GM18868 (cell line): ENCODE results near the gene PPP1R27.

ENCODE experiments used
- ATAC-seq: cut with Tn5 transposase; IDR thresholded peaks from one replicate; pipeline ENCODE4 v1.9.1; 2021; ENCODE audit warnings: mild to moderate bottlenecking, moderate library complexity; ENCODE audit not compliant: unreplicated experiment

PPP1R27 gene, protein sequence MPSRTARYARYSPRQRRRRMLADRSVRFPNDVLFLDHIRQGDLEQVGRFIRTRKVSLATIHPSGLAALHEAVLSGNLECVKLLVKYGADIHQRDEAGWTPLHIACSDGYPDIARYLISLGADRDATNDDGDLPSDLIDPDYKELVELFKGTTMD

DNA sequence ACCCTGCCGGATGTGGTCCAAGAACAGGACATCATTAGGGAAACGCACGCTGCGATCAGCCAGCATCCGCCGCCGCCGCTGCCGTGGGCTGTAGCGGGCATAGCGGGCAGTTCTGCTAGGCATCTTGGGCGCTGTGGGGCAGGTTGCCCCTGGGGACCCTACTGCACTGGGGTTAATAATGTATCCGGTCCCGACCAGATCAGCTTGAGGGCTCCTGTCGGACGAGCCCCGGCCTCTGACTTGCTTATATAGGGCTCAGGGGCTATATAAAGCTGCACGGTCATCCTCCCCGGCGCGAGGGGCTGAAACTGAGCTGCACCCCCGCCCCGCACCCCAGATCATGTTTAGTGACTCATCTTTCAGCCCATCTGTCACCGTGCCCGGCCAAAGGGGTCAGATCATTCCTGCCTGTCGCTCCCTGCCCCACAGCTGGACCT is at the start of gene PPP1R27:
PPP1R27 (minus strand) TSS at position 220 of the 437 bp plus-strand sequence; CDS start at position 123, 97 bp downstream.
- no peak for ATAC-seq

DNA sequence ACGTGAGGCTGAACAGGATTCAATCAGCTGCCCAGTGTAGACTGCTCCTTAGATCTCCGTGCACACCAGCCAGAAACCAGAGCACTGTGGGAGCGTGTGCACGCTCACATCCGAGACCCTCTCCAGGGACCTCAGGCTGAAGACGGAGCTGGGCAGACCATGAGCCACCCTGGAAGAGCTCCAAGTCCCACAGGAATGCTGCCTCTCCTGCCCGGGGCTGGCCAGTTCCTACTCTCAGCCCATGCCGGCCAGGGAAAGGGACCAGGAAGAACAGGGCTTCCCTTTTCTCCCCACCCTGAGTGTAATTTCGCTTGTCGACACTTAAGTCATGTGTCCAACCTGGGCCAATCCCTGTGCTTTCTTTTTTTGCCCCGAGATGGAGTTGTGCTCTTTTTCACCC is 49.7 kb upstream of the PPP1R27 start:
- no peak for ATAC-seq

DNA sequence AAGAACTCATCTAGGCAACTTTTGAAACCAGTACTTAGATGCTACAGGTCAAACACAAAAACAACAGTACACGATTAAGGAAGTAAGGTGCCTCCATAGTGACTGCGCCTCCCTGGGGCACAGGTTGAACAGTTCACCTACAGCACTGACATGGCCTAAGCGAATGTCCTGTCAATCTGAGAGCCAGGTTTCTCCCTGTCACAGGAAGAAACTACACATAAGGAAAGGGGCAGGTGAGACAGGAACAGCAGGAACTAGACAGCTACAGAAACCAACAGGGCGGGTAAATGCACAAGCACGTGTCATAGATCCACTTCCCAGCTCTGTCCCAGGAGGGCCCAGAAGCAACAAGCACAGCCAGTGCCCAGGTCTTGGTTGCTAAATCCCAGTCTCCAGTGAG is 44.3 kb upstream of the PPP1R27 start:
- no peak for ATAC-seq

DNA sequence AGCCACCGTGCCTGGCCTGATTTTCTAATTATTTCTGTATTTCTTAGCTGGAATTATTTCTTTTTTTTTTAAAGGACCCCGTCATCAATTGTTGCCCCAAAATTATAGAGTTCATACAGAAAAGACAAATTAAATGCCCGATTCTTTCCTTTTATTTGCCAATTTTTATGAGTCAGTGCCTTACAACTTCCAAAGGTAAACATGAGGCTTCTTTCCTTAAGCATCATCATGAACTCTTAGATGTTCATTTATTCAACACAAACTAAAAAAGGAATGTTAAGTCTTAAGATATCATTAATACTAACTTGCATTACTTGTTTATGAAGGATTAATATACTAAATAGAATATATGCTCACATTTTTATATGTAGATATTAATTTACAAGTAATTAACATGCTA is 43.4 kb upstream of the PPP1R27 start:
- no peak for ATAC-seq

DNA sequence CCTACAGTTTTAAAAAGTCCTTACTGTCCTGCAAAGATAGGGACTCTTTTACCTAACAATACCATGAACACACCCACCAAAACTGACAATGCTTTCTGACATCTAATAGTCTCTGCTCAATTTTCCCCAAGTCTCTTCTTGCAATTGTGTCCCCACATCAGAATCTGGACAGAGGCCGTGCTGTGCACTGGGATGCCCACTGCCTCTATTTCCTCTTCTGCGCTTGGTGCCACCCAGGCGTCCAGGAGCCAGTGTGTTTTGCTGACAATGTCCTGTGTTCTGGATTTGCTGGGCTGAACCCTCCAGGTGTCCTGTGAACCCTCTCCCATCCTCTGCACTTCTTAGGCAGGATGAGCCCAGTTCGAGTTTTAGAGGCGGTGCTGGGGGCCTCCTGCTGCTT is 42.7 kb upstream of the PPP1R27 start:
- ATAC-seq = no peak

DNA sequence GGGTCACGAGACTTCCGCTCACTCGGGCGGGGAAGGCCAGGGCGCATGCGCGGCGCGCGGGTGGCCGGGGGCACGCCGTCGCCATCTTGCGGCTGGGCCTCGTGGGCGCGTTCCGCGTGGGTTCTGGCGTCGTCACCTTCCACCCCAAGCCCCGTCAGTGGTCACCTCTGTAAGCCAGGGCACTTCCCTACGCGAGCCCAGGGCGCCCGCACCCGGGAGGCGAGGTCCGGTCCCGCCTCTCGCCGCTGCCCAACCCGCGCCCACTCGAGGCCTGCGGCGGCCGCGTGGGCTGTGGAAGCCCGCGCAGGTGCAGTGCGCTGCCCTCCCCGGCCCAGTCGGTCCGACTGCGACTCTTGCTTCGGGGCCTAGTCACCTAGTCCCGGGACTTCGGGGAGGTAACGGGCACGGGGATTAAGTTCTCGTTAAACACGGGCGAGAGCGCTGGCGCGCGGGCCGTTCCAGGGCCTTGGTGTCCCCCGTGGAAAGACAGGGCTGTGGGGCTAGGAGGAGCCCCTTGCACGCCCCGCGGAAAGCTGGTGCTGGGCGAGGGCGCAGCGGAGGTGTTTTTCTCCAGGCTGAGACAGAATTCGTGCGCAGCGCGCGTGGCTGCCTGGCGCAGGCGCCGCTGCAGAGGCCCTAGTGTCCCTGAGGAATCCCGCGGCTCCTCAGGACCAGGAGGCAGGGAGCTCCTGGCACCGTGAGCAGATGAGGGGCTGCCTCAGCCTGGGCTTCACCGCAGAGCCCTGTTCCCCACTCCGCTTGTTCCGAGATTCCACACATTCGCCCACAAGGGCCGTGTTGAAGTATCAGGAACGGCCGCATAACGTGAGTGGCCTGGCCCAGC is 36.8 kb upstream of the PPP1R27 start:
- peak; percentile 51 for ATAC-seq

DNA sequence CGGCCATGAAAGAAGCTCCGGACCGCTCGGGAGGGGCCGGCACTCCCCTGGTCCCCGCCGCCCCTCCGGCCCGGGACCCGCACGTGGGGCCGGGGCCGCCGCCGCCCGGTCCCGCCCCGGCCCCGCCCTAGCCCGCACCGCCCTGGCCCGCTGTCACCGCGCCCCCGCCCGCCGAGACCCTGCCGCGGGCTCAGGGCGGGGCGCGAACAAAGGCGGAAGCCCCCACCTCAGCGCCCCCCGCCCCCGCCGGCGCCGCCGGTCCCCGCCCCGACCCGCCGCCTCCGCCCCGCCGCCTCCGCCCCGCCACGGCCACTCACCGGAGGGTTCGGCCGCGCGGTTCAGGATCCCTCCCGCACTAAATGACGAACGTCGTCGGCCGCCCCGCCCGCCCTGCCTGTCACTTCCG is 36.1 kb upstream of the PPP1R27 start, which contains the start of gene ARHGDIA:
ARHGDIA (minus strand) TSS at position 357 of the 406 bp plus-strand sequence. CDS start 1,407 bp downstream, outside the sequence.
- ATAC-seq = peak; percentile 6

DNA sequence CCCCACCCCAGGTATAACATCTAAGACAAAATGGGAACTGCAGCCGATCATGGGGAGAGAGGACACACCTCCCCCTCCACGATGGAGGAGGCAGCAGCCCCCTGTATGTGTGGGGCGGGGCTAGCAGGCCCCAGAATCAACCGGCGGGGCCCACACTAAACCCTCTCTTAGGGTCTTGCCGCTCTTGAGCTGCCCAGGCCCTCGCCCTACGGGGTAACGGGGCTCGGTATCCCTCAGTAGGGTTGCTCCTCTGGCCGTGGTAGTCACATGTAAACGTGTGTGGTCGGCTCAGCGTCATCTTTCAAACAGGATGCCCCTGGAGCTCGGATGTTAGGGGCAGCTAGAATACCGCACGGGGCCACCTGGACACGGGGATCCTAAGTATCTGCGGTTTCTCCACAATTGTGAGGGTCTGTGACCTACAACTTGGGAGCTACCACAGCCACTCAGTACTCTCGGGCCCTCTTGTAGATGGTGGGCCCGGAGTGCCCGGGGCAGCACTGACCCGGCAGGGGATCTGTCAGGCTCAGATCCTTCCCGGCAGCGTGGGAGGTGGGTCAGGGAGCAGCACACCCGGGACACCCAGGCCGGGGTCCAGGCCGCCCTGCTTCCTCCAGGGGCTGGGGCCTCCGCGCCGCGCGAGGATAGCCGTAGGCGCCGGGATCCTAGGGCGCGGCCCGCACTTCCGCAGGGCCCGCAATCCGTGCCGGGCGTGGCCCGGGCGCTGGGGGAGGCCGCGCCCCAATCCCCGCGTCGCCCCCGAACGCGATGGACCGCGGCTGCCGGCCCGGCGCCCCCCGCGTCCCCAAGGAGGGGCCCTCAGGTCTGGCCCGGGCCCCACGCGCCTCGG is 35.5 kb upstream of the PPP1R27 start:
- no peak for ATAC-seq

DNA sequence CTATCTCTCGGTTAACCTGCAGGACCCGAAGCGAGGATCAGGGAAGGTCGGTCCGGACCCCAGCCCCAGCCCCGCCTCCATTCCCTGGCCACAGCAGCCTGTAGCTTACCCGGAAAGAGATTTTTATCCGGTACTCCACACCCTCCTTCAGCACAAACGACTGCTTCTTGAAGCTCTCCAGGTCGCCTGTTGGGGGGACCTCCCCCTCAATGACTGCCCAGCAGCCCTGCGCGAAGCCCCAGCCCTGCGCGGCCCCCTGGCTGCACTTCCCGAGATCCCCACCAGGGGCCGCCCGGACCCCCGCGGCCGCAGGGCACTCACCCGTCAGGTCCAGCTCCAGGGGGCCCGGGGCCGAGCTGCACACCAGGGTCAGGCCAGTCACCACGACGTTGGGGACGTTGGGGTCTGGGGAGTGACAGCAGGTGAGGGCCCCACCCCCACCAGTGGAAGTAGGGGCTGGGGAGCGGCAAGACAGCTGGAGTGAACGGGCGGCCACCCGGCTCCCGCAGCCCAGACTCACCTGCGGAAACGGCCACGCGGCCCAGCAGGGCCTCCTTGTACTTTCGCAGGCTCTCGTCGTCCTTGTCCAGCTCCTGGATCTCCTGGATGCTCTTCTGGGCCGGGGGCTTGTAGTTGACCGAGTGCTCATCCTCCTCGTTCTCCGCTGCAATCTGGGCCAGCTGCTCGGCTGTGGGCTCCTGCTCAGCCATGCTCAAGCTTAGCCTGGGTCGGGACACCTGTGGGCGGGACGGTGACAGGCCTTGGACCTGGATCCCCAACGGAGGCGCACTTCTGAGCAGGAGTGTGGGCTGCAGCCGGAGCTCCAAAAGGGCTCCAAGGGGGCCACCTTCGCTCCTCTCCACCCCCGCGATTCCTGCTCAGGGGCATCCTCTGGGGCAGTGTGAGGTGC is 34.6 kb upstream of the PPP1R27 start:
- ATAC-seq = no peak

DNA sequence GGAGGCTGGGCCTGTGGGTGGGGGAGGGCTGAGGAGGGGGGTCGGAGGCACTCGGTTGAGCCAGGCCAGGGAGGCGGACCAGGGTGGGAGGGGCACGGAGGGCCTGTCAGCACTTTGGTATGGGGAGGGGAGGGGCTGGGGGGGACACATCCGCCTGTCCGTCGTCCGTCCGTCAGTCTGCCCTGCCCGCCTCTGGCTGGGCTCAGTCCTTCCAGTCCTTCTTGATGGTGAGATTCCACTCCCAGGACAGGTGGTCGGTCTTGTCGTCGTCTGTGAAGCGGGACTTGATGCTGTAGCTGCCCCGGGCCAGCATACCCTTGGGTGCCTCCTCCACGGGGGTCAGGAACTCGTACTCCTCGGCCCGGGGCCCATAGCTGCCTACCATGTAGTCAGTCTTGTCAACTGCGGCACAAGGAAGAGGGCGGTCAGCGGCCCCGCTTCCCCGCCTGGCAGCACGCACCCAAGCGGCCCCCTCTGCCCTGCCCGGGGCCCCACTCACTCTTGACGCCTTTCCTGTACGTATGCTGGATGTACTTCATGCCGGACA is 33.9 kb upstream of the PPP1R27 start:
- ATAC-seq = no peak

DNA sequence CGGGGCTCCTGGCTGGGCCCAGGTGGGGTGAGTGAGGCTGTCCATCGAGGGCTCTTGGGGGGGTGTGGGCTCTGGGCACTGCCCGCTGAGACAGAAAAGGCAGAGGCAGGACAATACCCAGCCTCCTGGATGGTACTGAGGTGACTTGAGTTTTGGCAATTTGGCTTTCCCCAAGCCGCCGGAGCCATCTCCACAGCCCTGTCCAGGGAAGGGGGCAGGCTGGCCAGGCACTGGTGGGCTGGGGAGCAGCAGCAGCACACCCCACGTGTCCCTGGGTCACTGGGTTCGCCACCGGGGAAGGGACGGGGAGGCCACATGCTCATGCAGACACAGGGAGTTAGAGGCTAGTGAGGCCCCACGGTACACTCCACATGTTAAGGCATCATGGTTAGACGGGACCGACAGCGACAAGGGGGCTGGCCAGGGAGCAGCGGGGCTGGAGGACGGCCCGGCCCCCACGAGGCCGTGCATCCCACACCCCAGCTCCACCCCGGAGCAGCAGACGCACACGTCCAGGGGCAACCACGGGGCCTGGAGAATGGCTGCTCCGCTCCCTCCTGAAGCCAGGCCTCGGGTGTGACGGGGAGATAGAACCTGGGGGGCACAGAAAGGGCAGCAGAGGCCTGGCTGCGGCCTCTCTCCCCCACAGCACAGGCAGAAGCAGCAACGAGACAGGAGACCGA is 33.3 kb upstream of the PPP1R27 start:
- ATAC-seq = no peak

DNA sequence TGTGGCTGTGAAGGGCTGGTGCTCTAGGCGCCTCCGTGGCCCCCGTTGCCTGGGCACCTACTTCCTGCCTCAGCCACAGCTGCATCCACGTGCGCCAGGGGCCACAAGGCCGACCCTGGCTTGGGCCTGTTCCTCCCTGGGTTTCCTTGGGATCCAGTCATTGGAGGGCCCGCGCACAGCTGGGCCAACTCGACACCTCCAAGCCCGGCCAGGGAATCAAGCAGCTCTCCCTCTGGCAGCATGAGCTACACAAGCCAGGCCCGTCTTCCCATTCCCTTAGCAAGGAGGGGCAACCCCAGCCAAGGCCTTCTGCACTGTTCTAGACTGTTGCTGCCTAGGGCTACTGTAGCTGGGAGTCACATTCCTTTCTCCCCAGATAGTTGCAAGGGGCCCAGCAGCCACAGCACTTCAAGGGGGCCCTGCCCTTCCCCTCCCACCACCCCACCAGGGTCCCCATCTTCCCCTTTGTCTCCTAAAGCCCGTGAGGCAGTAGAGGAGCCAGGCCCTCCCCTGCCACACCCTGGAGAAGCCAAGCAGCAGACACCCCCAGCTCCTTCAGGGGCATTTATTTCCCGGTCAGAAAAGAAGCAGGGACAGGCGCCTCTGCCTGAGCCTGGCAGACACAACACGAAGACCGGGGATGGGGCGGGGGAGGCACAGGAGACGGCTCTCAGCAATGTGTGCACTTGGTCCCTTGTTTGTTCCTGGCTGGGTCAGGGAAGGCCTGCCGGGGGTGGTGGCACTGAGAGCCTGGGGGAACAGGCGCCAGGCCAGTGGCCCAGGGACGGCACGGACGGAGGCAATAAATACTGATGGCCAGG is 32.5 kb upstream of the PPP1R27 start:
- no peak for ATAC-seq

DNA sequence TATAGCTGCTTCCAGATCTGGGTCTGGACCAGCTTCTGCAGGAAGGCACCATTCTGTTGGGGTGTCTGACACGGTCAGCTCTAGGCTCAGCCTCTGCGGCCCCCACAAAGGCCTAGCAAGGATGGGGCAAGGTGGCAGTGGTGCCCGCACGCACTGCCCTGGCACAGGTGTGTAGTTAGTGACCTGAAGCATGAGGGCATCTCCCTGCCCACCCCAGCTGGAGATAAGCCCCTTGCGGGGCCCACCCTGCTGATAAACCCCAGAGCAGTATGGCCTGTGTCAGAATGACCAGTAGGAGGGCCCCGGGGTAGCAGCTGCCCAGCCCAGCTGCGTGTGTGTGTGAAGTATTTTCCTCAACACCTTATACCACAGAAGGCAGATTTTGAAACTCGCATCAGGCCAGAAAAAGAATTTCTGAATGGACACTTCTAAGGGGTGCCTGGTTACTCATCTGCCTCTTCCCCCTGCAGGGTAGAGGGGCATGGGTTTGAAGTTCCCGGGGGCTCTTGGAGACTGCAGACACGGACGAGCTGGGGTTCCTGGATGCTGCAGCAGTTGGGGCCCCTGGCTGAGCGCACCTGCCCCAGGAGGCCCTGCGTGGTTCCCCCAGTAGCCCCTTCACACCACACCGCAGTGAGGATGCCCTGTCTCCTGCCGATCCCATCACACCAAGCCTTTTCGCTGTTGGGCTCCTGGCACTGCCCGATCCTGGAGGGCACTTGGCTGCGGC is 31.8 kb upstream of the PPP1R27 start:
- no peak for ATAC-seq

DNA sequence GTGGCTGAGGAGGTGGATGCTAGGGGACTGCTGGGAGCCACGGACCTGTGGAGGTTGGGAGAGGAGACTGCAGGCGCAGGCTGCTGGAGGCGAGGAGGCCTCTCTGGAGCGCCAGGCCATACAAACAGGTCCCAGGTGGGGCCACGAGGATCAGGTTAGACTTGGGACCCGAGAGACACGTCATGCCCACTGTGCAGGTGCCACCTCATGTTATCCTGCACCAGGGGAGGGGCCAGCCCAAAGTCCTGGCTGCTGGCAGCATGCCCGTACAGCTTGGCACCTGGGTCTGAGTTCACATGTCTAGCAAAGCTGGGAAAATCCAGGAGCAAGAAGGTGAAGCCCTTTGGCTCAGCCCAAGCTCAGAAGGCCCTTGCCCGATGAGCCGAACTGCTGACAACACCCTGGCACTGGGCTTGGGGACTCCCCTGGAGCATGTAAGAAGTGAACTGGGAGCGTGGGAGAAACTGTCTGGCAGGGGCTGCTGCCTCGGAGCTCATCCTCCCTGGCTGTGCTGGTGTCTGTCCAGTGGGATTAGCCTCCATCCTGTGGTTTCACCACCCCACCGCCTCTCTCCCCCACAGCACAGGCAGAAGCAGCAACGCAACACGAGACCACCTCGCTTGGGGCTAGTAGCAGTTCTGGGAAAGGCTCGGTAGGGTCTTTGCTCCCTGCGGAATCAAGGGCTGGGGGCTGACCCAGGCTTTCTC is 31.0 kb upstream of the PPP1R27 start:
- ATAC-seq = no peak

DNA sequence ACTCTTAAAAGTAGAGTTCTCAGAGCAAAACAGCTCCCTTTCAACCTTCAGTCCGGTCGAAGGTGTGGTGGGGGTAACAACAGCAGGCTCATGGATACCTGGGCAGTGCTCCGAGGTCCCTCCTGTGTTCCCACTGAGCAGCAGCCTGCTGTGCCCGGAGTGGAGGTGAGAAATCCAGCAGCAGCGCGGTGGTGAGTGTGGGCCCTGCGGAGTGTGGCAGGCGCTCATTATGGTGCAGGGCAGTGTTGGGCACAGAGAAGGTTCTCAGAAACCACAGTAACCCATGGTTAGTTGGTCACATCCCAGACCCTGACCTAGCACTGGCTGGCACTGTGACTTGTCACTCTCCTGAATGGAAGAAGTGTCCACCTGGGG is 30.5 kb upstream of the PPP1R27 start:
- ATAC-seq = no peak

DNA sequence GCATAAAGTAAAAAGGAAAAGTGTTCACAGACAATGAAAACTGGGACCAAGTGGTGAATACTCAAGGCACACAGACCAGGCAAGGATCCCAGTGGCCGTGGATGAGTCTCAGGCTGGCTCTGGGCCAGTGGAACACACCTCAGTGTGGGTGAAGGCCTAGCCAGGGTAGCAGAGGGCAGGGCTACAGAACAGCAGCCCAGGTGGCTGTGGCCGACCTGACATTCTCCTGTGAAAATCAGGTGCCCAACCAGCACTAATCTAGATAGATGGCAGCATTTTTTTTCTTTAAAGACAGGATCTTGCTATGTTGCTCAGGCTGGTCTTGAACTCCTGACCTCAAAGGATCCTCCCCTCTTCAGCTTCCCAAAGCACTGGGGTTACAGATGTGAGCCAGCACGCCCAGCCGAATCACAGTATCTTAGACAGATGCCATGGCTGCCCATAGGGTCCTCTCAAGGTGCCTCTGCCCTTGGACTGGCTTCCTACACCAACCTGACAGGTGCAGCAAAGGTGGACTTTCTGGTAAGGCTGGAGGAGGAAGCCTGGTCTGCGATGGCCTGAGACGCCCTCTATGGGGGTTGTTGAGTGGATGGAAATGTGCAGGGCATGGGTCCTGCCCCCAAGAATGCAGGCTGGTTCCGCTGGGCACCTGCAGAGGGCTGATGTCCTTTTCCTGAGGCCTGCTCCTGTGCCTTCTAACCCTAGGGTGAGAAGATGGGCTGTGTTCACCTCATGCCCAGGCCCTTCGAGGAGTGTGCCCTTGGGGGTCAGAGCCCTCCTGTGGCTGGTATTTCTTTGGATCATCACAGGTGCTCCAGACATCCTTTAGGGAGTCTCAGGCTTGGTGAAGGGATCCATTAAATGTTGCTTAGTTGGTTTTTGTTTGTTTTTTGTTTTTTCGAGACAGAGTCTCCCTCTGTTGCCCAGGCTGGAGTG is 29.3 kb upstream of the PPP1R27 start:
- ATAC-seq = no peak
